Measurements from ENCODE around the gene ARHGAP1.

DNA sequence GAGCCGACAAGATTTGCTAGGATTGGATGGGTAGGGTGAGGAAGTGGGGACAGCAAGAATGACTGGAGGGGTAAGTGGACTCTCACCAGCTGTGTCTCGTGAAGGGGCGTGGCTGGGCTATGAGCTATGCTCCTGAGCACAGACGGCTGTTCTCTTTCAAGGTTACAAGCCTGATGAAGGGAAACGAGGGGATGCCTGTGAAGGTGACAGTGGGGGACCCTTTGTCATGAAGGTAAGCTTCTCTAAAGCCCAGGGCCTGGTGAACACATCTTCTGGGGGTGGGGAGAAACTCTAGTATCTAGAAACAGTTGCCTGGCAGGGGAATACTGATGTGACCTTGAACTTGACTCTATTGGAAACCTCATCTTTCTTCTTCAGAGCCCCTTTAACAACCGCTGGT is 38.5 kb upstream of the ARHGAP1 start:
- no peak for TF ChIP-seq GABPB1 (CRISPR knock-in tag; IDR thresholded peaks at IDR 0.05)
- TF ChIP-seq KDM6A (CRISPR knock-in tag; IDR thresholded peaks at IDR 0.05; ENCODE audit: low read depth) = no peak
- no peak for TF ChIP-seq BRCA1 (CRISPR knock-in tag; IDR thresholded peaks at IDR 0.05)
- TF ChIP-seq TP53 (CRISPR knock-in tag; conservative IDR thresholded peaks at IDR 0.05) = no peak
- no peak for TF ChIP-seq RXRB (CRISPR knock-in tag; IDR thresholded peaks at IDR 0.05; ENCODE audit: borderline replicate concordance)
- no peak for TF ChIP-seq FOXK2 (IDR thresholded peaks at IDR 0.05)
- TF ChIP-seq, protein P1, sequence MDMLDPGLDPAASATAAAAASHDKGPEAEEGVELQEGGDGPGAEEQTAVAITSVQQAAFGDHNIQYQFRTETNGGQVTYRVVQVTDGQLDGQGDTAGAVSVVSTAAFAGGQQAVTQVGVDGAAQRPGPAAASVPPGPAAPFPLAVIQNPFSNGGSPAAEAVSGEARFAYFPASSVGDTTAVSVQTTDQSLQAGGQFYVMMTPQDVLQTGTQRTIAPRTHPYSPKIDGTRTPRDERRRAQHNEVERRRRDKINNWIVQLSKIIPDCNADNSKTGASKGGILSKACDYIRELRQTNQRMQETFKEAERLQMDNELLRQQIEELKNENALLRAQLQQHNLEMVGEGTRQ (IDR thresholded peaks at IDR 0.05; ENCODE audit: low read depth, low read length) = no peak
- TF ChIP-seq, protein P1 (CRISPR knock-in tag; IDR thresholded peaks at IDR 0.05; ENCODE audit: borderline replicate concordance) = no peak

Data from HepG2 (cell line).